Dermis blood vessel endothelial cell (primary cell): ENCODE data around the gene GARS1. TPM values are rescaled to one million over a fixed set of nuclear protein-coding genes. Genes with fewer than 3 reads are reported as not detected.
A peak's percentile ranks its signal among the peaks of the same experiment; 100 is the strongest.

Experiments
- DNase-seq: peaks from one replicate; pipeline ENCODE4 v3.0.0; 2010
- total RNA-seq: library from RNA; depleted of rRNA; stranded (reverse); fragments of >200 nt; gene quantifications from 2 replicates; pipeline ENCODE4 v1.2.3, GENCODE V29; 2014

The GARS1 gene
- total RNA-seq, 1 donor from 2014 or later = 59.2 TPM

DNA sequence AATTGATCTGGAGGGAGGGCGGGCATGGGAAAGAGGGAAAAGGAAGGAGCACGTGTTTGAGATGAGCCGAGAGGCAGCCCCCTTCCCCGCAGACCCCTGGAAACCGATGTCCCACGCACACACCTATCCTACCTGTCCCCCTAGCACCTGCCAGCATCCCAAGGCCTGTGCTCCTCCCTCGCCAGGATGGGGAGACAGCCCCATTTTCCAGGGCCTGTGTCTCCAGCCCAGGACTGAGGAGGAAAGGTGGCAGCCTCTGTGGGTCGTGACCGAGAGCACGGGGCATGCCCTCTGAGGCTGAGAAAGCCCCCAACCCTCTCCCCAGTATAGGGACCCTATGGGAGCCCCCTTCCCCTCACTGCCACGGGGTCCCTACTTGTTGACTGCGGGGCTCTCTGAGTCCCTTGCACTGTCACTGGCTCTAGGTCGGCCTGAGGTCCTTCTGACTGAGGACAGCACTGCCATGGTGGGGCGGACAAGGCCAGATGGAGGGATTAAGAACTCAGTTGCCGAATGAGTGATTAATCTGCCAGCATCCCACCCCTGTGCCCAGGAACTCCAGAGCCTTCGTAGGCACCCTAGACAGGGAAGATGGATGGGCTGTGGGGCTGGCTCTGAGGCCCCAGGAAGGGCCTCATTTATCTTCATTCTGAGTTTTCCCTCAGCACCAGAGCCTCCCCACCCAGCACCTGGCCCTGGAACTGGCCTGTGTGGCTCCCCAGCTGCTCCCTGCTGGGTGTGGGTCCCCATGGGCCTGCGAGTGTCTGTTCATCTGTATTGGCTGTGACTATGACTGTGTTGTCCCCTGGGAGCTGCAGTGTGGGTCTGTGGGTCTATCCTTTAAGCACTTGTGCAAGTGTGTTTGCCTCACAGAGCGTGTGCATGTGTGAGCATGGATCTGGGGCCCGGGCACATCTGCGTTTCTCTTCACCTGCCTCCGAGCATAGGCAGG, 61.6 kb downstream of the GARS1 start:
- DNase-seq = no peak

DNA sequence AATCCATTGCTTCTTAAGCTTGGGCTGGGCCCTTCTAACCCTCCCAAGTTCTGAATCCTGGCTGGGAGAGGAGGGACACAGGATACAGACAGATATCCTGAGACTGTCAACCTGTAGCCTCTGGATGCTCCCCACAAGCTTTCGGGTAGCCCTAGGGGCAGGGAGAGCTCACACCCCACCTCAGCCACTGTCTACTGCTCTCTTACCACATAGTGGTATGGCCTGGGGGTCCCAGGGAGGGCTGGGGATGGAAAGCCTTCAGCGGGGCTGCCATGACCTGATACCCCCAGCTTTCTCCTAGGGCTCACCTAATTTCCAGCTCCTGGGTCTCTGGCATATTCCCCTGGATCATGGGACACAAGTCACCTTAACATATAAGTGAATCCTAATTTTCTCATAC, 62.5 kb downstream of the GARS1 start:
- DNase-seq = no peak

DNA sequence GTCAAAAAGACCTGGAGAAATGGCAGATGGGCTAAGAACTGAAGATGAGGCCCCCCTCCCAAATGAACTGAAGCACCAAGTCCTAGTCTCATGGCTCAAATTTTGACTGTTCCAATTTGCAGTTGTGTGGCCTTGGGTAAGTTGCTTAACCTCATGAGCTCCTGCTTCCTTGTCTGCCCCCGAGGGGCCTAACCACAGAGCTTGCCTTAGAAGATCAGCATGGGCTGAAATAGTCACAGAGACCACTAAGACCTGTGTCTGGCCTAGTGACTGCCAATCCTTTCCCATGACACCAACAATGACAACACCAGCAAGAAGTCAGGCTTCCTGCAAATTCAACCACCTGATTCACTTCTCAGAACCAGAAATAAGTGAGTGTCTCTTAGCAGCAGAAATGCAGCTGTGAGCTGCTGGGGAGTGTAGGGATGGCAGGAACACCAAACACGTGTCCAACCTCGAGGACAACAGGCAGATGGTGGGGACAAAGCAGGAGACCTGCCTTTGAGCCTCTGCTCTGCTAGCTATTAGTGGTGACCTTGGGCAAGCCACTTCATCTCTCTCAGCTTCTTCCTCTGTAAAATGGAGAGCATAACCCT, 63.9 kb downstream of the GARS1 start:
- DNase-seq = no peak

DNA sequence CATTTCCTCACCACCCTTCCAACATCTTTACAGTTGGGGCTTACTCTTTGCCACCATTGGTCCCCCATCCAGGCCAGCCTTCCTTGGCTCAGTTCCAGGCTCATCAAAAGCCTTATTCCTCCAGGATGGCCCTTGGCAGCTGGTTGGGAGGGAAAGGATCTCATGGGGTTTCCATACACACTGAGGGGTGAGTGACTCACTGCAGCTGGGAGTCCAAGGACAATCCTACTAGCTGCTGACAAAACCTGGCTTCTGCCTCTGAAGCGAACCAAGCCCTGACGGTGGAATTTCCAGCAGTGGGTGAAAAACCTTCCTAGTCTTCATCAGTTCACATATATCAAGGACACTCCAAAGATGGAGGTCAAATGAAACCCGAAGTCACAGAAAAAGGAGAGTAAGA, 64.6 kb downstream of the GARS1 start:
- no peak for DNase-seq

DNA sequence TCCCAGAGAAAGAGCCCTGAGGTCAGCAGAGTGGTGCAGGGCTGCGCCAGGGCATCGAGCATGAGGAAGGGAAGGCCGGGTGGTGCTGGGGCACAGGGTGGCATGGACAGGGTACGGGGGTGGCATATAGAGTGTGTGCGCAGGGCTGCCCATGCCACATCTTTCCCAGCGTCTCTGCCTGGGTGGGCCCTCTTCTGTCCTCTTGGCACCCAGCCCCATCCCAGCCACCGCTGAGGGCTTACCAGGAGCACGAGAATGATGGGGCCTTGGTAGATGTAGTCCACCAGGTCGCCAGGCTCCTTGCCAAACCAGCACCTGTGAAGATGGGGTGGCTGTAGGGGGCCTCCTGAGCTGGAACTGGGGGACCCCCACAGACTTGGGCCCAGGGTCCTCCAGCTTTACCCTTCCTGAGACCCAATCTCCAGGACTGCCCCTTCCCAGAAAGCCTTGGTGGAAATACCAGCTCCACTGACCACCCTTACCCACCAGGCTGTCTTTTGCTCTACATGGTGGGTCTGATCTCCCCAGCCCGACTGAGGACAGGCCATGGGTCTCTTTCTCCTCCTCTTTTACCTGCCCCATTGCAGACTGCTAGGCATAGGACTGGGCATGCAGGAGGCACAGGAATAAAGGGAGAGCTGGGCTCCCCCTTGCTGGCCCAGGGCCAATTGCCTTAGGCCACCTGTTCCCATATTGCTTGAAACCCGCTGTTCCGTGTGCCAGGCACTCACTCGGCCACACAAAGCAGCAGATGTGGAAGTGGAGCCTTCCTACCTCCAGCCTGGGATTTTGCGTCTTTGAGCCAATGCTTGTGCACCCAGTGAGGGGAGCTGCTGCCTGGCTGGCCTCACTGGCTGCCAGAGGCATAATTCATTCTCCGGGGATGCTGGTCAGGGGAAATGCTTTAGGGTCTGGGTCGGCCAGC, 65.9 kb downstream of the GARS1 start:
- no peak for DNase-seq

DNA sequence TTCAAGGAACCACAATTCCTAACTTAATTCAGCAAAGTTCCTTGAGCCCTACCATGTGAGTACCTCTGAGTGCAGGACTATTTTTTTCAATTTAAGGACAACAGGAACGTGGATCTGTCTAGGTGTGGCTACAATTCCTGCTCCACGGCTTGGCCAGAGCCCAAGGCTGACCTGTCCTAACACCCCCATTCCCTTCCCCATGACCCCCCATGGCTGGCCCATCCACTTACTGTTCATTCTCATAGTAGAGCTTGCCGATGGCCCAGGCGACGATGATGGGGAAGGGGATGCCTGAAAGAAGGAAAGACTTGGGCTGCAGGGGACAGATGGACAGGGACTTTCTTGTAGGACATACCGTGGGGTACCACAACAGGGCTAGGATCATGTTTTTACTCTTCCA, 67.2 kb downstream of the GARS1 start:
- no peak for DNase-seq

DNA sequence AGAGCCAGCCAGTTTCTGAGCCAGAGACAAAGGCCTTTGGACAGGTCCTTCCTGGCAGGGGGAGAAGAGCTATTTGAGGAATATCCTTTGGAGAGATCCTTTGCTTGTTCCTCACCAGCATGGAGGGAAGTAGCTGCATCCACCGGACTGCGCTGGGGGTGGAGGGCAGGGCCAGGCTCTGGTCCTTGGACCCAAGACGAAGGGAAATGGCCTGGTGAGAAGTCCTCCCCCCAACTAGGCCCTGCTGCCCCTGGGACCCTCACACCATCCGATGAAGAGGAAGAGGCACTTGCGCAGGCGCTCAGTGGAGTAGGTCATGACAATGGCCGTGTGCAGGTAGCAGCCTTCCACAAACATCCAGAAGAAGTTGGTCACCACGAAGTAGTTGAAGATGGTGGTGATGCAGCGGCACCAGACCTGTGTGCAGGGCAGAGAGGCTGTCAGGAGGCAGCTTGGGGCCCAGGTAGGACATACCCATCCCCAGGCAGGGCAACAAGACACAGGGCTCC, 67.8 kb downstream of the GARS1 start:
- no peak for DNase-seq

DNA sequence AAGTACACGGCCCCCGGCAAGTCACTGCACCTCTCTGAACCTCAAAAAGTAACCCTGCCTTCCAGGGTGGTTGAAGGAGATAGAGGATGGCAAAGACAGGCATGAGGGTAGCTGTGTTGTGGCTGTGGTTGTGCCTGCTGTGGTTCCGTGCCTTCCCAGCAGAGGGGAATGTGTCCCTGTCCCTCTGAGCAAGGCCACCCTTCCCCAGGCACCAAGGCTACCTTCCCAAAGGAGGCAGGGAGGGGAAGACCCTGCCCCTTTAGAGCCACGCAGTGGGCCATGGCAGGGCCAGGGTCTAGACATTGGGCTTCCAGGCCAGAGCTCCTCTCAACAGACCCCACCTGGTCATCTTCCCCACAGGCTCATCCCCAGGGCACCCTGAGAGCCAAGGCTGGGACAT, 68.7 kb downstream of the GARS1 start:
- DNase-seq = no peak

DNA sequence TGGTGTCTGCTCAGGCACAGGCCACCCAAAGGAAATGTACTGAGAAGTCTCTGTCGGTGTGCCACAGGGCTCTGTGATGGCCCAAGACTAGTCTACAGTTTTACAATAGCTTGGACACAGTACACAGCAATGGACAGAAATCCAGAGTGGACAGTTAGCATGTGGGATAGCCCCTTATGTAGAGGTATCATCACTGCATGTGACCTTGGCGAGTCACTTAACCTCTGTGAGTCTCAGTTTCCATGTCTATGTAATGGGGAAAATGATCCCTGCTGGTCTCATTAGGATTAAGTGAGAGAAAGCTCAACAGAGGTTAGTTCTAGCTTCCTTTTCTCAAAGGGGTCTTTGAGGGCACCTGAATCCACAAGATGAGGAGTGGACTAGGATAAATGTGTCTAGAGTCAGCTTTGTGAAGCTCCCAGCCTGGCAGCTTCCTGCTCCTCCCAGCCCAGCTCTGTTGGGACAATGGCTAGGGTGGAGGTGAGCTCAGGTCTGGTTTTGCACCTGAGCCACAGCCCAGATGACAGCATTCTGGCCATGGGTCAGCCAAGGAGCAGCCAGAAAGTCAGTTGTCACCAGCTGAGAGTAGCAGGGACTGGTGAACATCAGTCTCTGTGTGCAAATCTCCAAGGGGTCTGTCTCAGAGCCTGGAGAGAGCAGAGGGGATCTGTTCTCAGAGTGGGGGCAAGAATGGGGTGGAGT, 69.7 kb downstream of the GARS1 start:
- DNase-seq = no peak

DNA sequence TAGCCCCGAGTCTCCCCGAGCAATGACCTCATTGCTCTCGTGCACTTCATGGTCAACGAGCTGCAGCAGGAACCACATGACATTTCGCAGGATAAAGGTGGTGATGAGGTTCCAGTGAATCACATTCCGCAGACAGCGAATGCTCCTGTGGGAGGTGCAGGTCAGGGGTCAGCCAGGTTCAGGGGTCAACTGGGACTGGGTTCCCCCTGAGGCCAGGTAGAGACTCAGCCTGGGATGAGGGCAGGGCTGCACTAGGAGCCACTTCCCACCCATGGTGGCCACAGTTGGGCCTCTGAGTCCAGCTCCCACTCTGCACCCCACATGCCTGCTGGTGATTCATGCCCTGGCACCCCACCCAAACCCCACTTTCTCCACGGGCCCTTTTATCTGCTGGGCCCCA, 70.4 kb downstream of the GARS1 start:
- DNase-seq = no peak

DNA sequence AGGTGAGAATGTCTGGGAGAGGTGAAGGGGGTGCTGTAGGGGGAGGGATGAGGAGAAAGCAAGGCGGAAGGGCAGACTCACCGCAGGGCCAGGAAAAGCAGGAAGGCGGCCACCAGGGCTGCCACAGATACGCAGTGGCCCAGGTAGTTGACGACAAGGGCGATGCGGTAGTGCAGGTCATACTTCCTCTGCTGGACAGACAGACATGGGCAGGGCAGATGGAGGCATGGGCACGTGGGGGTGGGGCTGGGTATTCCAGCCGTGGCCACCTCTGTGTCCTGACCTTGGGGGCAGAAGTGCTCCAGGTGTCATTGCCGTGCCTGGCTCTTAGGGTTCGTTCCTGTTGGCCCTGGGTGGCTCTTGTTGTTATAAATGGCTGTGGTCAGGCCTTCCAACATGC, 70.8 kb downstream of the GARS1 start:
- DNase-seq = no peak

DNA sequence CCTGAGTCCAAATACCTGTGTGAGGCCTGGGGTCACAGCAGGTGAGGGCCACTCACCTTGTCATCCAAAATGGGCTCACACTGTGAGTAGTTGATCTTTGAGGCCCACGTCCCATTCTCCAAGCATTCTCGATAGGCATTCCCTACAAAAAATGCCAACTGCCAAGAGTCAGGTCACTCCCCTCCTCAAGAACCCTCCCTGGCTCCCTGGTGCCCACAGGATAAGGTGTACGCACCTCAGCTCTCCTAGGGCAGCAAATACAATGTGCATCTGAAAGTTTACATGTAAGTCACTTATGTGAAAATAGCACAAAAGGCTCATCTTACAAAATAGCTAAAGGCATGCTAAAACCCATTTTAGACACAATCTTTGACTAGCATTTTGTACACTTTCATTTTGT, 72.5 kb downstream of the GARS1 start:
- no peak for DNase-seq

DNA sequence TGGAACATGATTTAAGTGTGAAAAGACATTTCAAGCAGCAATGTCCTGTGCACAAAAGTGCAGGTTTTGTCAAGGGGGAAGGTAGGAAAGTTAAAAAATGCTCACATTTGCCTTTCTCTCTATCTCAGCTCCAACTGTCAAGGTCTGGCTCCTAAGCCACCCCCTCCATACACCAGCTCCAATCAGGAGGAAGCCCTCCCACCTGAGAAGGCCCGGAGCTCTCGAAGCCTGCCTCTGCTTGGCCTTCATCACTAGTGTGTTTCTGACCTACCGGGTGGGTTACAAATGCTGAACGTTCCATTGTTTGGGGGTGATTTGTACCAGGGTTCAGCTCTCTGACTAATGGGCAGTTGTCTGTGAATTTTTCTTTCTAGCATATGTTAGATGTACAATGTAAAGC, 73.4 kb downstream of the GARS1 start:
- no peak for DNase-seq

DNA sequence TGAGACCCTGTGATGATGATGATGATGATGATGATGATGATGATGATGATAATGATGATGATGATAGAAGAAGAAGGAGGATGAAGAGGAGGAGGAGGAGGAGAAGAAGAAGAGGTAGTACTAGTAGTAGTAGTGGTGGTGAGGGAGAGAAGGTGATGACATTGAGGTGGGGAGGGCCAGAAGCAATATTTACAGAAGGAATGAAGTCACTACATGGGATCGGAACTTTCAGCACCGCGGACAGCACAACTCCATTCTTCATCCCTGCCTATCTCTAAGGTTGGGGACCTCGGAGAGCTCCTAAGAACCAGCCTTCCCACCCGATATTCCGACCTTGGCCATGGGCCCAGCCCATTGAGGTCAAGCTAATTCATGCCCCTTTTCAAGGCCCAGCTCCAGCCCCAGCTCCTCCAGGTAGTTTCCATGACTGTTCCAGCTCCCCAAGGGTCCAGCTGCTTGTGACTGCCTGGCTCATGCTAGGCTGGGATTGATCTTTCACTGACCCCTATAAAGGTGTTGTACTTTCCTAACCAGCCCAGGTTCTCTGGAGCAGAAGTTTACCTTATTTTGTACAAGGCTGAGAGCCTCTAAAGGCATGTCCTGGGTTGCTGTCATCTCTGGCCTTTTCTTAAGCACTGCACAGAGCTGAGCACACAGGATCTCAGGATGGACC, 77.3 kb downstream of the GARS1 start:
- peak; percentile 83 for DNase-seq

DNA sequence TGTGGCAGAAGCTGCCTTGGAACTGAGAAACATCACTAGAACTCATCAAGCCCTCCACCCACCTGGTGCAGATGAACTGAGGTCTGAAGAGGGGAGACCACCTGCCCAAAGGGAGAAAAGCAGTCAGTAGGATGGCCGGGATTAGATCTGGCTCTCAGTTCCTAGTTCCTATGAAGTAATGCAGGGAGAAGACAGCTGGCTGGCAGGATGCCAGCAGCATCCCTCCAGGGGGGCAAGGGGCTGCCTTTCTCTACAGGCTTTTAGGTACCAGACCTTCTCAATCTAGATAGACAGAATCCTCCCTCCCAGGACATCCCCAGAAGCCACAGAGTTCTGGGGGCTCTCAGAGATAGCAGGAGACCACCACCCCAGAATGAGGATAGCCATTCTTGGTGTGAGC, 79.7 kb downstream of the GARS1 start:
- no peak for DNase-seq

DNA sequence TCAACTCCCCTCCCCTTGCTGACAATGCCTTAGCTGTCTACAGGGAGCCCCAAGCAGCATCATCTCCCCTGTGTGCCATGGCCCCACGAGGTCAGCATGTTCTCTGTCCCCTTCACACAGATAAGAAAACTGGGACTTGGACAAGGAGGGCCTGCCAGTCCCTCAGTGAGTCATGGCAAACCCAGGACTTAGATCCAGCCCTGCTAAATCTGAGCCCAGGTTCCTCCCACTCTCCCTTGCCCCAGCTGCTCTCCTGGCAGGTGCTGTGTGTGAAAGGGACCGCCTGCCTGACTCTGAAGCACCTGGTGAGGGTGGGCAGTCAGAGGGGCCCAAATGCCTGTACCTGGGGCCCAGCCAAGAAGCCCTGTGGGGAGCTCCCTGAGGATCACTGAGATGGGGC, 80.2 kb downstream of the GARS1 start:
- DNase-seq = no peak

DNA sequence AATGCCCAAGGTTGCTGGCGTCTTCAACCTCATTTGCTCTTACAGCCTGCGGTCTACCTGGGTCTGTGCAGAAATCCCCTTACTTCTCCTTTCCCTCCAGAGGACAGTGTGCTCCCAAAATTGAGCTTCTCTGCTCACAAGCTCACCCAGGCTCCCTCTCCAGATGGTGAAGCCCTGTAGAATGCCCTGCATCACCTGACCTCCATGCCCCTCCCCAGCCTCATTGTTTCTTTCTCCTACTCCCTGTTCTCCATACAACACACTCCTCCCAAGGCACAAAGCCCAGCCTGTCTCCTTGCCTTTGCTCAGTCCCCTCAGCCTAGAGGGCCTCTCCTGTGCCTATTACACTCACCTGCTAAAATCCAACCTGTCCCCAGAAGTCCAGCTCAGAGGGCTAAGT, 84.1 kb downstream of the GARS1 start:
- no peak for DNase-seq

DNA sequence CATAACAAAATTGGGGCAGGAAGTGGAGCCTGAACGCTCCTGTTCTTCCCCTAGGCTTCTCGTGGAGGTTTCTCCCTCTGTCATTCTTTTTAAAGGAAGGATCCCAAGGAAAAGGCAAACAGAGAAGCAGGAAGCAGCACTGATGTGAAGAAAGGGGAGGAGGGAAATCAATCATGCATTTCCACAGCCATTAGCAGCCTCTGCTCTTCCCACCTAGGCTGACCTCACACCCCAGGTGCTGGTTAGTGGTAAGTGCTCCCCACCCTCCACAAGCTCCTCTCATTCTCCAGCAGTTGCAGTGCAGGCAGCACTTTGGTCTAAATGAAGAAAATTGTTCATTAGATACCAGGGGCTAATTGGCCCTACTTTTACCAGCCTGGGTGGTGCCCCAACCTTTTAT, 85.0 kb downstream of the GARS1 start:
- DNase-seq = no peak

DNA sequence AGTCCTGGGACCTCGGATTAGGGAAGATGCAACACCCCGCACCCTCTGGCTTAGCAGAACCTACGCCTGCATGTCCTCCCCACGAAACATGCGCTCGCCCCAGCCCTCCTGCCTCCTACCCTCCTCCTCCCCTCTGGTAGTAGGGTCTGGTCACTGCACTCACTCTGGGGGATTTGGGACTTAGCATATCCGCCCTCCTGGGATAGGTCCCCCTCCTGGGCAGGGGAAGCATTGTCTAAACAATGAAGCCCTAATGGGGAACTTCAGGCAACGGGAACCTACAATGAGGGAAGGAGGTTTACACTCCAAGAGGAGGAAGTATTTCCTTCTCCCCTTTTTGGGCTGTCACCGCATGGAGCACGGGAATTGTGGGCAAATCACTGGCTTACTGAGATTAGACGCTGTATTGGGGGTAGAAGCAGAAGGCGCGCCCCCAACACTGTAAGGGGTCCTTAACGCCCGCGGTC, 86.7 kb downstream of the GARS1 start:
- no peak for DNase-seq

DNA sequence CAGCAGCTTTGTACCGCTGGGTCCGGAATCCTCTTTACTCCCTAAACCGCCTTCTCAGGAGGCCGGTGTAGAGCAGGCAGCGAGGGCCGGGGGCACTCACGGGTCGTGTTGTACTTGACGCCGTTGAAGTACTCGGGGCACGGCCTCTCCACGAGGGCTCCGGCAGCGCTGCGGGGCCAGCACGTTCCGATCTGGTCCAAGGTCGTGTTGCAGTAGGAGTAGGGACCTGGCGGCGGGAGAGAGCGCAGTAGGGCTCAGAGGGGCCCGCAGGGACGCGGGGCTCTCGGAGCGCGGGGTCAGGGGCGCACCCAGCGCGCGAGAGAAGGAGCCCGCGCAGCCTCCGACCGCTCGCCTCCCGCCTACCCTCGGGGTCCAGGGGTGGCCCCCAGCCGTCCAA, 87.1 kb downstream of the GARS1 start:
- DNase-seq = no peak

DNA sequence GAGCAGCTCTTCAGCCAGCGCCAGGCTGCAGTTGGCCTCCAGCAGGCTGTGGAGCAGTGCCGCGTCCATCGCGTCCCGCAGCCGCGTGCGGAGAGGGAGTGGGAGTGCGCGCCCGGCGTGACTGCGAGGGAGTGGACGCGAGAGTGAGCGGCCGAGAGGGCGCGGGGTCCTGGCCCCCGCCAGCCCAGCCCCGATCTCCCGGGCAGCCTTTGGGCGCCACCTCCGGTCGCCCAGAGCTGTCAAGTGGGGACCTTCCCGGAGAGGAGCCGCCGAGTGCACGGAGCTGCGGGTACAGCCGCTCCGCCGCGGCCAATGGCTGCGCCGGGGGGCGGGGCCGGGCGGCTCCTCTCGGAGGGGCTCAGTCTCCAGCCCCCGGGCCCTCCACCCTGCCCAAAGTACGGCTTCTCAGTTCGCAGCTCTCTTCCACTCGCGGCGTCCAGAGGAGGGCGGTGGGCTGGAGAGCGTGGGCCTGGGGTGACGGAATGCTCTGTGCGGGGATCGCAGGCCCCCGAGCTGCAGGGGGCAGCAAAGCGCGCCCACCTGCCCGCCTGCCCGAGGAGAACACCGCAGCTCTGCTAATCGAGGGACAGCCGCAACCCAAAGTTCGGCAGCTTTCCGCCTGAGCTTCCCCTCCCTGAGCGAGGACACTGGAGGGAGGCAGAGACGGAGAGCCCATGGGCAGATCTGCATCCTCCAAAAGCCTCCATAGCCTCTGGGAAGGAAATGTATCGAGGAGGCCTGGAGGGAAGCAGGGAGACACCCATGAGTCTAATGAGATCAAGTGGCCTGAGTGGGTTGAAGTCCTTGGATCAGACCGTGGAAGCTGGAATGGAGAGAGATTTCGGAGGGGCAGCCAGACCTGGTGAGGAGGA, 87.8 kb downstream of the GARS1 start, which contains the start of gene CRHR2:
Gene CRHR2, minus strand, starts transcription at position 245 of the 872 bp plus-strand sequence. Its CDS starts 176 bp downstream, at position 69.
- peak; percentile 5 for DNase-seq
